ENCODE data around the gene ZGRF1.
A peak's percentile ranks its signal among the peaks of the same experiment; 100 is the strongest.
"Not testable (repeated sequence)": the region's sequence is repeated elsewhere in the genome, so short reads cannot be mapped to it uniquely, and the experiment has no call there.

ZGRF1 gene

GRCh38 chr4:112557676-112558411, 78.9 kb downstream of the ZGRF1 start:
- no peak for DNase-seq

- DNase-seq, result not testable (repeated sequence)
Measured at GRCh38 chr4:112554271-112554670, 82.4 kb downstream of the ZGRF1 start.

- DNase-seq, result no peak
Measured at GRCh38 chr4:112552668-112553067, 84.0 kb downstream of the ZGRF1 start.

- peak; percentile 25 for DNase-seq
Measured at GRCh38 chr4:112550728-112551127, 86.0 kb downstream of the ZGRF1 start.

- no peak for DNase-seq
Measured at GRCh38 chr4:112546476-112546875, 90.2 kb downstream of the ZGRF1 start.

- no peak for DNase-seq
Measured at GRCh38 chr4:112545346-112545745, 91.4 kb downstream of the ZGRF1 start.

GRCh38 chr4:112540695-112541094, 96.0 kb downstream of the ZGRF1 start:
- DNase-seq, result no peak

- DNase-seq, result no peak
Measured at GRCh38 chr4:112536123-112536522, 100.6 kb downstream of the ZGRF1 start.

GRCh38 chr4:112532267-112532666, 104.4 kb downstream of the ZGRF1 start:
- no peak for DNase-seq

- no peak for DNase-seq
Measured at GRCh38 chr4:112531146-112531545, 105.6 kb downstream of the ZGRF1 start.

- DNase-seq, result no peak
Measured at GRCh38 chr4:112526061-112526460, 110.6 kb downstream of the ZGRF1 start.

GRCh38 chr4:112523764-112524505, 112.8 kb downstream of the ZGRF1 start:
- DNase-seq, result peak; percentile 76

GRCh38 chr4:112523008-112523721, 113.5 kb downstream of the ZGRF1 start:
- peak; percentile 46 for DNase-seq

- DNase-seq, result not testable (repeated sequence)
Measured at GRCh38 chr4:112522431-112522830, 114.3 kb downstream of the ZGRF1 start.

GRCh38 chr4:112521123-112522023, 115.3 kb downstream of the ZGRF1 start:
- DNase-seq, result no peak

GRCh38 chr4:112520598-112521122, 116.0 kb downstream of the ZGRF1 start:
- DNase-seq, result no peak

GRCh38 chr4:112519689-112520597, 116.8 kb downstream of the ZGRF1 start:
- no peak for DNase-seq

GRCh38 chr4:112518675-112519074, 118.0 kb downstream of the ZGRF1 start:
- no peak for DNase-seq

GRCh38 chr4:112517911-112518310, 118.8 kb downstream of the ZGRF1 start:
- no peak for DNase-seq

- no peak for DNase-seq
Measured at GRCh38 chr4:112517067-112517634, 119.6 kb downstream of the ZGRF1 start.
